ENCODE measurements around the gene IDS.
"Not testable (repeated sequence)": the region's sequence is repeated elsewhere in the genome, so short reads cannot be mapped to it uniquely, and the experiment has no call there.

- TF ChIP-seq ZNF560 (tag by site-specific recombination; IDR thresholded peaks at IDR 0.05; ENCODE audit: borderline replicate concordance); ZNF10 (tag by site-specific recombination; IDR thresholded peaks at IDR 0.05); ZBTB21 (tag by site-specific recombination; IDR thresholded peaks at IDR 0.05); CTCF (tag by site-specific recombination; IDR thresholded peaks at IDR 0.05); ZBTB1 (tag by site-specific recombination; IDR thresholded peaks at IDR 0.05); ZNF501 (tag by site-specific recombination; IDR thresholded peaks at IDR 0.05); ZBTB7A (tag by site-specific recombination; IDR thresholded peaks at IDR 0.05; ENCODE audit: low read depth); ZNF76 (tag by site-specific recombination; IDR thresholded peaks at IDR 0.05; ENCODE audit: borderline replicate concordance, low read depth); ZBTB49 (tag by site-specific recombination; IDR thresholded peaks at IDR 0.05; ENCODE audit: low read depth); REST (tag by site-specific recombination; IDR thresholded peaks at IDR 0.05); ZNF214 (tag by site-specific recombination; IDR thresholded peaks at IDR 0.05; ENCODE audit: borderline replicate concordance): not testable (repeated sequence)
These were observed 46.3 kb upstream of the IDS start for GRCh38 chrX:149551245-149551938.

Data from HEK293 (cell line).